ENCODE results near the gene LRRK2. TPM values are rescaled to one million over a fixed set of nuclear protein-coding genes. Genes with fewer than 3 reads are reported as not detected.

The LRRK2 gene
- total RNA-seq, 1 donor from 2014 or later, result 37.1 TPM

DNA sequence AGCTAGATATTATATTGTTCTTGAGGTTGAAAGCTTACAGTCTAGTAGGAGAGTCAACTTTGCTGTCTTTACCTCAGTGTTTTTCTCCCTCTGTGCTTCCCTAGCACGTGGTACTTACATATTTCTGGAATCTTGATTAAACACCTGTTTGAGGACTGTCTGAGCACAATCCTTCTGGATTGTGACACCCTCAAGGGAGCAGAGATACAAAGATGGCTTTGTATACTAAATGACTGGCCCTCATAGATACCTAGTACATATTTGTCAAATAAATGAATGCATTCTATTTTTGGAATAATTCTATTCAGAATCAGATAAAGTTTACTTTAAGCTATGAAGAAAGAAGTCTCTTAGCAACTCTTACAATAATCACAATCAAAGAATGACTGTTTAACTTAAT lies 113.3 kb downstream of the LRRK2 start:
- Histone ChIP-seq H3K36me3 (peaks cover 0 to 33% of the 10 kb centered on the region in 2 donors), H3K9me3 (no peaks in the 10 kb centered on the region), H3K27me3 (no peaks in the 10 kb centered on the region), H3K4me1 (no peaks in the 10 kb centered on the region), H3K27ac (no peak overlapping the region), H3K4me3 (no peak overlapping the region)
- TF ChIP-seq POLR2AphosphoS5 (IDR thresholded peaks at IDR 0.05; ENCODE audit: insufficient read depth in 1 of 2, low read depth in 1 of 2), result no peak
- no peak for TF ChIP-seq CTCF (IDR thresholded peaks at IDR 0.05)
- DNase-seq (ENCODE audit: extremely low spot score in 2 of 2), result no peak
- intact Hi-C loops (cut with DNase I), result no loop called here

DNA sequence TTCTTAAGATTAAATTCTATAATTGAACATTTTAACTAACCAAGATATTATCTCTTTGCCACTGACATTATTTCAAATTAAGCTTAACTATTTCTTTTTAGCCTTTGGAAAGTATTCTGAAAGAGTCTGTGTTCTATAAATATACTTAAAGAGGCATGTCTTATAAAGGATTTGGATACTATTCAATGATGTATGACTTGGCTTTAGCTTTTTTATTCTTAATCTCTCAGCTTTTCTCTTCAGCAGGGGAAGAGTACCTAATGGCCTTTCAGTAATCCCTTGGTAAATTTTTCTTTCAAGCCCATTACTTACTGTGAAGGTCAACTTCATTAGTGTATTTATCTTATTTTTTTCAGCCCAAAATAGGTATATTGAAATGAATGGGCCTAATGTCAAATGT lies 113.8 kb downstream of the LRRK2 start:
- no peaks in the 10 kb centered on the region for H3K4me1 ChIP-seq
- no peaks in the 10 kb centered on the region for H3K27me3 ChIP-seq
- intact Hi-C loops (cut with DNase I), result no loop called here
- H3K4me3 ChIP-seq, result no peak overlapping the region
- H3K36me3 ChIP-seq, result peaks cover 0 to 28% of the 10 kb centered on the region in 2 donors
- no peaks in the 10 kb centered on the region for H3K9me3 ChIP-seq
- no peak for DNase-seq (ENCODE audit: extremely low spot score in 2 of 2)
- no peak overlapping the region for H3K27ac ChIP-seq
- no peak for TF ChIP-seq POLR2AphosphoS5 (IDR thresholded peaks at IDR 0.05; ENCODE audit: insufficient read depth in 1 of 2, low read depth in 1 of 2)
- no peak for TF ChIP-seq CTCF (IDR thresholded peaks at IDR 0.05)
- no peak for TF ChIP-seq POLR2A (IDR thresholded peaks at IDR 0.05)

DNA sequence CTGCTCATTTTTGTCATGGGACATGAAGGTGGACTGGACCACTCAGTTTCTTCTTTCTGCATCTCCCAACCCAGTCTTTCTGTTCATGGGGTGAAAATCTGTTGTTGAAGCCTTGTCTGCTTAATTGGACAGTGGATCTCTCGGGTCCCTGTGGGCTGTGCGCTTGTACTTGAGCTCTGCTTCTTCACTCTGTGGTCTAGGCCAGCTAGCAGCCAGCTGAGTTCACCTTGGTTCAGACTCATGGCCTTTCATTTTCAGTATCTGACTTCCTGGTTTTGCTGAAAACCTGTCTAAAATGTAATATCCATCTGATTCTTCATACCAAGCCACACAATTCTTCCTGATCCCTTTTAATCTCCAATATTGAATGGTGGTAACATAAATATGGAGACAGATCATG lies 117.2 kb downstream of the LRRK2 start:
- H3K27ac ChIP-seq, result no peak overlapping the region
- TF ChIP-seq CTCF (IDR thresholded peaks at IDR 0.05) (no peak), POLR2A (IDR thresholded peaks at IDR 0.05) (no peak), POLR2AphosphoS5 (IDR thresholded peaks at IDR 0.05; ENCODE audit: insufficient read depth in 1 of 2, low read depth in 1 of 2) (no peak)
- H3K9me3 ChIP-seq, result no peaks in the 10 kb centered on the region
- no peaks in the 10 kb centered on the region for H3K4me1 ChIP-seq
- peaks cover 0 to 18% of the 10 kb centered on the region in 2 donors for H3K36me3 ChIP-seq
- intact Hi-C loops (cut with DNase I), result no loop called here
- no peaks in the 10 kb centered on the region for H3K27me3 ChIP-seq
- DNase-seq (ENCODE audit: extremely low spot score in 2 of 2), result no peak
- H3K4me3 ChIP-seq, result no peak overlapping the region

GRCh38 chr12:40343124-40343523 lies 118.3 kb downstream of the LRRK2 start:
- H3K4me1 ChIP-seq, result no peaks in the 10 kb centered on the region
- no peaks in the 10 kb centered on the region for H3K27me3 ChIP-seq
- peaks cover 0 to 21% of the 10 kb centered on the region in 2 donors for H3K36me3 ChIP-seq
- no peak overlapping the region for H3K27ac ChIP-seq
- H3K9me3 ChIP-seq, result no peaks in the 10 kb centered on the region
- TF ChIP-seq POLR2A (IDR thresholded peaks at IDR 0.05), result no peak
- no peak for TF ChIP-seq POLR2AphosphoS5 (IDR thresholded peaks at IDR 0.05; ENCODE audit: insufficient read depth in 1 of 2, low read depth in 1 of 2)
- TF ChIP-seq CTCF (IDR thresholded peaks at IDR 0.05), result no peak
- intact Hi-C loops (cut with DNase I), result no loop called here
- no peak overlapping the region for H3K4me3 ChIP-seq
- no peak for DNase-seq (ENCODE audit: extremely low spot score in 2 of 2)

DNA sequence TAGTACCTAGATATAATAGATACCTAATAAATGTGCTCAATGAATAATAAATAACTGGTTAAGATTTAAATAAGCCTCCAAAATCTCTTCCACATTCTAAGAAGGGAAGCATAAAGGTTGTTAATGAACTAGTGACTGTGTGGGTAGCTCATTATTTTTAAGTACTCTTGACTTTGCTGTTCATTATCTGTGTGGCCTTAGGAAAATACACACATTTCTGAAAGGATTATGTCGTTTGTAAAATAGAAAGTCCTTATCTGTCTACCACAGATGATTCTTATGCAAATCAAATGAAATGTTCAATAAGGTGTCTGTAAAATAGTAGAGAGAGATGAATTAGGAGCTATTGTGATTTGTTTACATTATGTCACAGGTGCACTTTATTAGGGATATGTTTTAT lies 119.5 kb downstream of the LRRK2 start:
- no peak for DNase-seq (ENCODE audit: extremely low spot score in 2 of 2)
- Histone ChIP-seq H3K27ac (no peak overlapping the region), H3K9me3 (no peaks in the 10 kb centered on the region), H3K36me3 (peaks cover 0 to 17% of the 10 kb centered on the region in 2 donors), H3K4me1 (no peaks in the 10 kb centered on the region), H3K27me3 (no peaks in the 10 kb centered on the region), H3K4me3 (no peak overlapping the region)
- intact Hi-C loops (cut with DNase I), result no loop called here
- TF ChIP-seq CTCF (IDR thresholded peaks at IDR 0.05) (no peak), POLR2AphosphoS5 (IDR thresholded peaks at IDR 0.05; ENCODE audit: insufficient read depth in 1 of 2, low read depth in 1 of 2) (no peak)

Data from vagina (tissue), 2 donors.